Ascending aorta (tissue), 2 donors: Measurements from ENCODE around the gene BARX2. TPM values are rescaled to one million over a fixed set of nuclear protein-coding genes. Genes with fewer than 3 reads are reported as not detected.
"Not testable (repeated sequence)": the region's sequence is repeated elsewhere in the genome, so short reads cannot be mapped to it uniquely, and the experiment has no call there.

ENCODE experiments used
- DNase-seq, 2 donors: peaks; one replicate each; pipeline ENCODE4 v3.0.0-alpha.2; 2019; ENCODE audit warnings: low spot score in 2 of 2
- H3K27ac ChIP-seq, 2 donors: fragments of 200-600 bp; sonication (generic); one replicate each; pipeline ENCODE4 v1.5.1; 2016 to 2017; ENCODE audit warnings: mild to moderate bottlenecking in 1 of 2
- H3K27me3 ChIP-seq: fragments of 200-600 bp; sonication (generic); one replicate; pipeline ENCODE4 v1.5.1; 2017
- H3K36me3 ChIP-seq, 2 donors: fragments of 200-600 bp; sonication (generic); one replicate each; pipeline ENCODE4 v1.5.1; 2016
- H3K4me1 ChIP-seq, 2 donors: fragments of 200-600 bp; sonication (generic); one replicate each; pipeline ENCODE4 v1.5.1; 2016 to 2017; ENCODE audit warnings: mild to moderate bottlenecking in 1 of 2
- H3K4me3 ChIP-seq, 2 donors: fragments of 200-600 bp; sonication (generic); one replicate each; pipeline ENCODE4 v1.5.1; 2016 to 2017; ENCODE audit warnings: mild to moderate bottlenecking in 1 of 2
- H3K9me3 ChIP-seq, 2 donors: fragments of 200-600 bp; sonication (generic); one replicate each; pipeline ENCODE4 v1.5.1; 2016
- intact Hi-C: fragments of 100-400 bp; cut with DNase I; formaldehyde crosslinking; loops from one replicate; pipeline ENCODE4 v1.15.1; 2023
- total RNA-seq: library from RNA; depleted of rRNA; stranded (reverse); fragments of >200 nt; gene quantifications from one replicate; pipeline ENCODE4 v1.1.0, GENCODE V29; 2016
- TF ChIP-seq, protein P1 (sequence below), 3 experiments: fragments of 200-600 bp in 2 of 3; fragments of 450-650 bp in 1 of 3; sonication (generic) in 2 of 3; IDR thresholded peaks; one replicate each; pipeline ENCODE4 v1.5.1; 2016 to 2019; ENCODE audit warnings: antibody characterized with exemption in 3 of 3, mild to moderate bottlenecking in 1 of 3, moderate library complexity in 1 of 3

Gene BARX2
- total RNA-seq, 1 donor from 2014 or later = not detected

DNA sequence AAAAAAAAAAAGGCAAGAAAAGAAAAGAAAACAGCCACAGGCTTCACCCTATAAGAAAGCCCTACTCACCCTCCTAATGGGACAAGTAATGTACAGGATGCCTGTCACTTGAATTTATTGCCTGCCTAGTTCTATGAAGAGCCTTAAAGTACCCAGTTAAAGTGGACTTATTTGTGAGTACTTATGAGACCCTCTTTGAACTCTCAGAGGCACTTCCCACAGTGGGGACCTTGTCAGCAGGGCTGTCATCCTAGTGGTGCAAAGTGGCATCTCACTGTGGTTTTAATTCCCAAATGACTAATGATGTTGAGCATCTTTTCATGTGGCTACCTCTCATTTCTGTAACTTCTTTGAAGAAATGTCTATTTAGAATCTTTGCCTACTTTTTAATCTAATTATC, 41.8 kb upstream of the BARX2 start:
- H3K27me3 ChIP-seq = no peaks in the 10 kb centered on the region
- H3K9me3 ChIP-seq = no peaks in the 10 kb centered on the region
- no peaks in the 10 kb centered on the region for H3K36me3 ChIP-seq
- no peak overlapping the region for H3K4me3 ChIP-seq
- H3K27ac ChIP-seq = no peak overlapping the region
- TF ChIP-seq, protein P1, sequence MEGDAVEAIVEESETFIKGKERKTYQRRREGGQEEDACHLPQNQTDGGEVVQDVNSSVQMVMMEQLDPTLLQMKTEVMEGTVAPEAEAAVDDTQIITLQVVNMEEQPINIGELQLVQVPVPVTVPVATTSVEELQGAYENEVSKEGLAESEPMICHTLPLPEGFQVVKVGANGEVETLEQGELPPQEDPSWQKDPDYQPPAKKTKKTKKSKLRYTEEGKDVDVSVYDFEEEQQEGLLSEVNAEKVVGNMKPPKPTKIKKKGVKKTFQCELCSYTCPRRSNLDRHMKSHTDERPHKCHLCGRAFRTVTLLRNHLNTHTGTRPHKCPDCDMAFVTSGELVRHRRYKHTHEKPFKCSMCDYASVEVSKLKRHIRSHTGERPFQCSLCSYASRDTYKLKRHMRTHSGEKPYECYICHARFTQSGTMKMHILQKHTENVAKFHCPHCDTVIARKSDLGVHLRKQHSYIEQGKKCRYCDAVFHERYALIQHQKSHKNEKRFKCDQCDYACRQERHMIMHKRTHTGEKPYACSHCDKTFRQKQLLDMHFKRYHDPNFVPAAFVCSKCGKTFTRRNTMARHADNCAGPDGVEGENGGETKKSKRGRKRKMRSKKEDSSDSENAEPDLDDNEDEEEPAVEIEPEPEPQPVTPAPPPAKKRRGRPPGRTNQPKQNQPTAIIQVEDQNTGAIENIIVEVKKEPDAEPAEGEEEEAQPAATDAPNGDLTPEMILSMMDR (IDR thresholded peaks at IDR 0.05) = no peak
- H3K4me1 ChIP-seq = no peaks in the 10 kb centered on the region
- no peak for DNase-seq
- intact Hi-C loops = loop anchor here (5.0 kb wide), 1 partner anchor 57 kb away; no protein-coding TSS in a partner anchor

DNA sequence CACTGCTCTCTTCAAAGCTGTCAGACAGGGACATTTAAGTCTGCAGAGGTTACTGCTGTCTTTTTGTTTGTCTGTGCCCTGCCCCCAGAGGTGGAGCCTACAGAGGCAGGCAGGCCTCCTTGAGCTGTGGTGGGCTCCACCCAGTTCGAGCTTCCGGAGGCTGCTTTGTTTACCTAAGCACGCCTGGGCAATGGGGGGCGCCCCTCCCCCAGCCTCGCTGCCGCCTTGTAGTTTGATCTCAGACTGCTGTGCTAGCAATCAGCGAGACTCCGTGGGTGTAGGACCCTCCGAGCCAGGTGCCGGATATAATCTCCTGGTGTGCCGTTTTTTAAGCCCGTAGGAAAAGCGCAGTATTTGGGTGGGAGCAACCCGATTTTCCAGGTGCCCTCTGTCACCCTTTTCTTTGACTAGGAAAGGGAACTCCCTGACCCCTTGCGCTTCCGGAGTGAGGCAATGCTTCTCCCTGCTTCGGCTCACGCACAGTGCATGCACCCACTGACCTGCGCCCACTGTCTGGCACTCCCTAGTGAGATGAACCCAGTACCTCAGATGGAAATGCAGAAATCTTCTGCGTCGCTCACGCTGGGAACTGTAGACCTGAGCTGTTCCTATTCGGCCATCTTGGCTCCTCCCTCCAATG, 31.2 kb upstream of the BARX2 start:
- intact Hi-C loops, H3K4me1 ChIP-seq, H3K4me3 ChIP-seq, H3K9me3 ChIP-seq, H3K27me3 ChIP-seq, H3K27ac ChIP-seq, H3K36me3 ChIP-seq, DNase-seq: not testable (repeated sequence)

DNA sequence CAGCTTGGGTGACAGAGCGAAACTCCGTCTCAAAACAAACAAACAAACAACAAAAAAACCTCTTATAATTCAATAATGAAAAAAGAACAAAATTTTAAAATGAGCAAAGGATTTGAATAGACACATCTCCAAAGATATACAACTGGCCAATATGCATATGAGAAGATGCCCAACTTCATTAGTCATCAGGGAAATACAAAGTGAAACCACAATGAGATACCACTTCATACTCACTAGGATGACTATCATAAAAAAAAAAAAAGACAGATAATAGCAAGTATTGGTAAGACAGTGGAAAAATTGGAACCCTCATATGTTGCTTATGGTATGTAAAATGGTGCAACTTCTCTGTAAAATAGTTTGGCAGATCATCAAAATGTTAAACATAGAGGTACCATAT, 28.7 kb upstream of the BARX2 start:
- Histone ChIP-seq H3K4me1 (no peaks in the 10 kb centered on the region), H3K9me3 (no peaks in the 10 kb centered on the region), H3K36me3 (no peaks in the 10 kb centered on the region), H3K4me3 (no peak overlapping the region), H3K27me3 (no peaks in the 10 kb centered on the region), H3K27ac (no peak overlapping the region)
- TF ChIP-seq, protein P1 (IDR thresholded peaks at IDR 0.05) = no peak
- intact Hi-C loops = no loop called here
- no peak for DNase-seq

DNA sequence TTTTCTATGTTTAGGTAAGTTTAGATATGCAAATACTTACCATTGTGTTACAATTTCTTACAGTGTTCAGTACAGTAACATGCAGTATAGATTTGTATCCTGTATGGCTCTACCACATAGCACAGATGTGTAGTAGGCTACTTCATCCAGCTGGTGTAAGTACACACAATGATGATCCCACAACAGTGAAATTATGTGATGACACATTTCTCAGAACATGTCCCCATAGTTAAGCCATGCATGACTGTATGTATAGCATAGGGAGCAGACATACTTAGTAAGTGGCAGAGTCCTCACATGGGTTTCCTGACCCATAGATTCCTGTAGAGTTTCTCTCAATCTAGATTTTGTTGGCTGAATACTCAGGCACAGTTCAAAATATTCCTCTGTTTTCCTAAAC, 26.8 kb upstream of the BARX2 start:
- TF ChIP-seq, protein P1 (IDR thresholded peaks at IDR 0.05) = no peak

DNA sequence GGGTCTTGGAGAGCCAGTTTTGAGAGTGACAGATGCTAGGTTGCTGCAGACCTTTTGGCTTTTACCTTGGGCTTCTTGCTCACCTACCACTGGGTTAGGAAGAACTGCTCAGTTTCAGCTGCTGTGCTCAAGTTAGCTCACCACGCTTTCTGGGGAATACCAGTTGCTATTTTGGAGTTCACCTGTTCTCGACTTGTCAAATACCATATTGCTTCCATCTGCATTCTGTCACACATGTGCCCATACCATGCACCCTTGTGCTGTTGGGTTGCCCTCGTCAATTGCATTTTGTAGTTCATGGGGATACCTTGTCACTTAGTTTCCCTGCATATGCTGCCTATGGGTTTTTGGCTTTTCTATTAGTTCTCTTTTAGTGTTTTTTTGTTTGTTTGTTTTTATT, 23.0 kb upstream of the BARX2 start:
- TF ChIP-seq, protein P1 (IDR thresholded peaks at IDR 0.05) = no peak
- Histone ChIP-seq H3K27ac (no peak overlapping the region), H3K36me3 (no peaks in the 10 kb centered on the region), H3K9me3 (no peaks in the 10 kb centered on the region), H3K4me1 (no peaks in the 10 kb centered on the region), H3K4me3 (no peak overlapping the region), H3K27me3 (no peaks in the 10 kb centered on the region)
- intact Hi-C loops = no loop called here
- no peak for DNase-seq

More for the DNA sequence above, 26.8 kb upstream of the BARX2 start:
- H3K4me1 ChIP-seq = no peaks in the 10 kb centered on the region
- H3K4me3 ChIP-seq = no peak overlapping the region
- DNase-seq = no peak
- H3K36me3 ChIP-seq = no peaks in the 10 kb centered on the region
- no peaks in the 10 kb centered on the region for H3K27me3 ChIP-seq
- no peaks in the 10 kb centered on the region for H3K9me3 ChIP-seq
- no peak overlapping the region for H3K27ac ChIP-seq
- intact Hi-C loops = no loop called here

DNA sequence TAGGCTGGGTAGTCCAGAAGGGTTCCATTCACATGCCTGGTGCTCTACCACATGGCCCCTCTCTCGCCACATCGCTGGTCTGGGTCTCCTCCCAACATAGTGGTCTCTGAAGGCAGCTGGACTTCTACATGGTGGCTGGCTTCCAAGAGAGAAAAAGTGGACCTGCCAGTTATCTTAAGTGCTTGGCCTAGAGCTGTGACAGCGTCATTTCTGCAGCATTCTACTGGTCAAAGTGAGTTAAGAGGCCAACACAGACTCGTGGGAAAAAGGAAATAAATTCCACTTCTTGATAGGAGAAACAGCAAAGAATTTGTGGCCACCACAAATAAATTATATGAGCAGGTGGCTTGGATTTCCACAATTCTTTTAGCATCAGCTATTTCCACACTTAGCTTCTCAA, 21.0 kb upstream of the BARX2 start:
- TF ChIP-seq, protein P1 (IDR thresholded peaks at IDR 0.05) = no peak
- no peaks in the 10 kb centered on the region for H3K4me1 ChIP-seq
- intact Hi-C loops = no loop called here
- H3K36me3 ChIP-seq = no peaks in the 10 kb centered on the region
- no peaks in the 10 kb centered on the region for H3K27me3 ChIP-seq
- DNase-seq = no peak
- H3K27ac ChIP-seq = no peak overlapping the region
- H3K9me3 ChIP-seq = no peaks in the 10 kb centered on the region
- no peak overlapping the region for H3K4me3 ChIP-seq
